Tibial nerve (tissue), 4 donors: ENCODE results near the gene TMEM219.

Experiments used
- CTCF ChIP-seq, 5 experiments: fragments of 200-600 bp in 3 of 5; fragments of 450-650 bp in 2 of 5; sonication (generic) in 3 of 5; IDR thresholded peaks; one replicate each; pipeline ENCODE4 v1.5.1; 2016 to 2019; ENCODE audit warnings: antibody characterized with exemption in 5 of 5, mild to moderate bottlenecking in 3 of 5, moderate library complexity in 2 of 5
- EP300 ChIP-seq, 2 donors: sonication (generic); formaldehyde crosslinking; IDR thresholded peaks; one replicate each; pipeline ENCODE4 v1.6.1; 2017; ENCODE audit warnings: antibody characterized with exemption in 2 of 2, mild to moderate bottlenecking in 1 of 2
- POLR2A ChIP-seq, 2 donors: fragments of 450-650 bp; IDR thresholded peaks; one replicate each; pipeline ENCODE4 v1.6.1; 2017; ENCODE audit warnings: antibody characterized with exemption in 2 of 2, mild to moderate bottlenecking in 2 of 2, moderate library complexity in 2 of 2

- TF ChIP-seq CTCF (IDR thresholded peaks at IDR 0.05) (no peak), EP300 (IDR thresholded peaks at IDR 0.05) (no peak), POLR2A (IDR thresholded peaks at IDR 0.05) (no peak)
These were observed 12.6 kb downstream of the TMEM219 start for GRCh38 chr16:29974291-29975133.
